Caco-2 (cell line): Measurements from ENCODE around the gene KRT86. TPM values are rescaled to one million over a fixed set of nuclear protein-coding genes. Genes with fewer than 3 reads are reported as not detected.
A peak's percentile ranks its signal among the peaks of the same experiment; 100 is the strongest.
"Not testable (repeated sequence)": the region's sequence is repeated elsewhere in the genome, so short reads cannot be mapped to it uniquely, and the experiment has no call there.

Experiments used
- BruUV-seq: library from RNA; stranded (reverse); fragments of 400-500 nt; replicated peaks from 2 replicates; lab custom pipeline; 2021; lab: Mats Ljungman, UMichigan
- CTCF ChIA-PET: fragments of 300-600 bp; sonication (Branson Sonifier 250); formaldehyde crosslinking; loops from one replicate; lab custom pipeline; 2022; ENCODE audit warnings: antibody characterized with exemption; lab: Charles Lee
- POLR2A ChIA-PET: fragments of 300-600 bp; sonication (Branson Sonifier 250); formaldehyde crosslinking; loops from one replicate; lab custom pipeline; 2022; ENCODE audit warnings: antibody characterized with exemption; lab: Charles Lee
- DNase-seq, 2 experiments: peaks; one replicate each; pipeline versions ENCODE4 v3.0.0 to v3.0.0-alpha.2; 2020 to 2022
- H3K27me3 ChIP-seq: replicated peaks from 2 replicates; pipeline ENCODE4 v1.6.0; 2011; ENCODE audit warnings: low read length; ENCODE audit not compliant: control insufficient read depth, insufficient read depth
- H3K36me3 ChIP-seq: 2 replicates; pipeline ENCODE4 v1.5.1; 2011; ENCODE audit warnings: low read length; ENCODE audit not compliant: control insufficient read depth, insufficient read depth
- H3K4me1 ChIP-seq: fragments of 250-450 bp; sonication (Bioruptor Pico); 2 replicates; pipeline ENCODE4 v1.5.1; 2020; ENCODE audit warnings: mild to moderate bottlenecking
- H3K4me3 ChIP-seq: 2 replicates; pipeline ENCODE4 v1.5.1; 2011; ENCODE audit warnings: low read depth, mild to moderate bottlenecking, control low read depth, low read length
- H3K9me3 ChIP-seq: fragments of 250-450 bp; sonication (Bioruptor Pico); 2 replicates; pipeline ENCODE4 v1.5.1; 2020; ENCODE audit warnings: mild to moderate bottlenecking, moderate library complexity
- H3K27ac Mint-ChIP-seq: one replicate; pipeline ENCODE4 v1.8.0; 2022; ENCODE audit warnings: mixed read lengths; ENCODE audit not compliant: unreplicated experiment
- H3K27me3 Mint-ChIP-seq: one replicate; pipeline ENCODE4 v1.8.0; 2022; ENCODE audit warnings: mixed read lengths; ENCODE audit not compliant: insufficient read depth, unreplicated experiment
- H3K36me3 Mint-ChIP-seq: one replicate; pipeline ENCODE4 v1.8.0; 2022; ENCODE audit warnings: mild to moderate bottlenecking, mixed read lengths; ENCODE audit not compliant: insufficient read depth, unreplicated experiment
- H3K4me1 Mint-ChIP-seq: one replicate; pipeline ENCODE4 v1.8.0; 2022; ENCODE audit warnings: low read depth, mixed read lengths; ENCODE audit not compliant: unreplicated experiment
- H3K4me3 Mint-ChIP-seq: one replicate; pipeline ENCODE4 v1.8.0; 2022; ENCODE audit warnings: mild to moderate bottlenecking, moderate library complexity, mixed read lengths; ENCODE audit not compliant: unreplicated experiment
- H3K9me3 Mint-ChIP-seq: one replicate; pipeline ENCODE4 v1.8.0; 2022; ENCODE audit warnings: mixed read lengths; ENCODE audit not compliant: unreplicated experiment
- intact Hi-C: fragments of 100-400 bp; cut with micrococcal nuclease; formaldehyde crosslinking; loops from one replicate; pipeline ENCODE4 v1.10.0; 2022; ENCODE audit not compliant: unreplicated experiment
- total RNA-seq: library from RNA; stranded (reverse); gene quantifications from 2 replicates; pipeline ENCODE4 v1.2.3, GENCODE V29; 2022
- TF ChIP-seq, protein P1 (sequence below), 2 experiments: fragments of 200-600 bp in 1 of 2; IDR thresholded peaks; 1 replicate in 1 of 2; 2 replicates in 1 of 2; pipeline versions ENCODE4 v1.5.1 to v1.8.0; 2011 to 2022; ENCODE audit warnings: antibody characterized with exemption in 1 of 2, control low read depth in 1 of 2, inconsistent platforms in 1 of 2, low read depth in 1 of 2, low read length in 1 of 2, mild to moderate bottlenecking in 1 of 2, moderate library complexity in 1 of 2; ENCODE audit not compliant: insufficient read depth in 1 of 2, severe bottlenecking in 1 of 2, unreplicated experiment in 1 of 2

The KRT86 gene
- total RNA-seq, 1 experiment from 2014 or later: not detected

DNA sequence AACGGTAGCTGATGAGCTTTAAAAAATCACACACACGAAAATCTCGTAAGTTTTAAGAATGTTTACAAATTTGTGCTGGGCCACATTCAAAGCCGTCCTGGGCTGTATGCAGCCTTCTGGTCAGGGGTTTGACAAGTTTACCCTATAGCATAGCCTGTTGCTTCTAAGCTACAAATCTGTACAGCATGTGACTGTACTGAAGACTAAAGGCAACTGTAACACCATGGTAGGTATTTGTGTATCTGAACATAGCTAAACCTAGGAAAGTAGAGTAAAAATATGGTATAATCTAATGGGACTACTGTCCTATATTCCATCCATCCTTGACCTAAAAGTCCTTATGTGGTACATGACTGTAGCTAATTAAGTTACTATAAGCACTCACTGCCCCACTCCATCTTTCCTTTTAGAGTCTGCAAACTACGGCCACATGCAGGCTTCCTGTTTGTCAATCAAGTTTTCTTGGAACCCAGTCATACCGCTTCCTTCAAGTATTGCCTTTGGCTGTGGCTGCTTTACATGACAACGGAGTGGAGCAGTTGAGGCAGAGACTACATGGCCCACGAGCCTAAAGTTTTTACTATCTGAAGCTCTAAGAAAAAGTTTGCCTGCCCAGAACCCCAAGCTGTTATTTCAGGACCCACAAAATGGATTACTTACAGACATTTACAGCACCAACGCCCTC is 22.9 kb upstream of the KRT86 start:
- Mint-ChIP-seq H3K4me1 (peaks cover 14% of the 10 kb centered on the region), H3K9me3 (no peaks in the 10 kb centered on the region), H3K27me3 (peaks cover 2% of the 10 kb centered on the region), H3K27ac (peak overlapping the region; percentile 72), H3K4me3 (no peak overlapping the region), H3K36me3 (peaks cover under 1% of the 10 kb centered on the region)
- TF ChIP-seq, protein P1, sequence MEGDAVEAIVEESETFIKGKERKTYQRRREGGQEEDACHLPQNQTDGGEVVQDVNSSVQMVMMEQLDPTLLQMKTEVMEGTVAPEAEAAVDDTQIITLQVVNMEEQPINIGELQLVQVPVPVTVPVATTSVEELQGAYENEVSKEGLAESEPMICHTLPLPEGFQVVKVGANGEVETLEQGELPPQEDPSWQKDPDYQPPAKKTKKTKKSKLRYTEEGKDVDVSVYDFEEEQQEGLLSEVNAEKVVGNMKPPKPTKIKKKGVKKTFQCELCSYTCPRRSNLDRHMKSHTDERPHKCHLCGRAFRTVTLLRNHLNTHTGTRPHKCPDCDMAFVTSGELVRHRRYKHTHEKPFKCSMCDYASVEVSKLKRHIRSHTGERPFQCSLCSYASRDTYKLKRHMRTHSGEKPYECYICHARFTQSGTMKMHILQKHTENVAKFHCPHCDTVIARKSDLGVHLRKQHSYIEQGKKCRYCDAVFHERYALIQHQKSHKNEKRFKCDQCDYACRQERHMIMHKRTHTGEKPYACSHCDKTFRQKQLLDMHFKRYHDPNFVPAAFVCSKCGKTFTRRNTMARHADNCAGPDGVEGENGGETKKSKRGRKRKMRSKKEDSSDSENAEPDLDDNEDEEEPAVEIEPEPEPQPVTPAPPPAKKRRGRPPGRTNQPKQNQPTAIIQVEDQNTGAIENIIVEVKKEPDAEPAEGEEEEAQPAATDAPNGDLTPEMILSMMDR (IDR thresholded peaks at IDR 0.05; ENCODE audit: insufficient read depth in 1 of 2, low read depth in 1 of 2, low read length in 1 of 2, severe bottlenecking in 1 of 2, unreplicated experiment in 1 of 2): no peak
- Histone ChIP-seq H3K36me3 (no peaks in the 10 kb centered on the region), H3K9me3 (no peaks in the 10 kb centered on the region), H3K4me3 (no peak overlapping the region), H3K4me1 (peaks cover 12% of the 10 kb centered on the region), H3K27me3 (no peaks in the 10 kb centered on the region)
- POLR2A ChIA-PET: no interaction called here
- no peak for DNase-seq
- CTCF ChIA-PET: interaction anchor here (1.3 kb wide), 1 partner anchor 95 kb away, joined by 3 read pairs; no protein-coding TSS in a partner anchor
- intact Hi-C loops: no loop called here
- BruUV-seq: no TSS peak

DNA sequence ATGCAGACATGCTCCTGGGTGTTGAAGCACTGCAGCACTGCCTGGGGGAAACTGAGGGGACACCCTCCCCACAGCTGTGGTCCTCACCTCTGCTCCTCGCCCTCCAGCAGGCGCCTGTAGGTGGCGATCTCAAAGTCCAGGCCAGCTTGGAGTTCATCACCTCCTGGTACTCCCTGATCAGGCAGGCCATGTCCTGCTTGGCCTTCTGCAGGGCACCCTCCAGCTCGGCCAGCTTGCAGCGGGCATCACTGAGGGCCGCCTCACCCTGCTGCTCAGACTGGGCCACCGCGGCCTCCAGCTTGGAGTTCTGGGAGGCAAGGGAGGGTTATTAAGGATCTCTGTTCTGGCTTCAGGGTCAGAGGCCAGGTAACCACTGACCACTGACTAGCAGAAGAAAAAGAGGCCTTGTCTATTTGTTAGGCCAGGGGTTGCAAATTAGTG is 22.2 kb upstream of the KRT86 start:
- TF ChIP-seq, protein P1 (IDR thresholded peaks at IDR 0.05; ENCODE audit: insufficient read depth in 1 of 2, low read depth in 1 of 2, low read length in 1 of 2, severe bottlenecking in 1 of 2, unreplicated experiment in 1 of 2): peak; percentile 23 to 30
- H3K36me3 ChIP-seq, BruUV-seq, H3K27me3 ChIP-seq, intact Hi-C loops, H3K27me3 Mint-ChIP-seq, H3K4me1 ChIP-seq, H3K4me3 Mint-ChIP-seq, H3K36me3 Mint-ChIP-seq, POLR2A ChIA-PET, H3K9me3 Mint-ChIP-seq, H3K9me3 ChIP-seq, H3K4me3 ChIP-seq, H3K4me1 Mint-ChIP-seq: not testable (repeated sequence)
- CTCF ChIA-PET: interaction anchor here (1.3 kb wide), 1 partner anchor 95 kb away, joined by 3 read pairs; no protein-coding TSS in a partner anchor
- peak in 1 of 2 experiments; percentile 45 for DNase-seq
- H3K27ac Mint-ChIP-seq: peak overlapping the region; percentile 72

DNA sequence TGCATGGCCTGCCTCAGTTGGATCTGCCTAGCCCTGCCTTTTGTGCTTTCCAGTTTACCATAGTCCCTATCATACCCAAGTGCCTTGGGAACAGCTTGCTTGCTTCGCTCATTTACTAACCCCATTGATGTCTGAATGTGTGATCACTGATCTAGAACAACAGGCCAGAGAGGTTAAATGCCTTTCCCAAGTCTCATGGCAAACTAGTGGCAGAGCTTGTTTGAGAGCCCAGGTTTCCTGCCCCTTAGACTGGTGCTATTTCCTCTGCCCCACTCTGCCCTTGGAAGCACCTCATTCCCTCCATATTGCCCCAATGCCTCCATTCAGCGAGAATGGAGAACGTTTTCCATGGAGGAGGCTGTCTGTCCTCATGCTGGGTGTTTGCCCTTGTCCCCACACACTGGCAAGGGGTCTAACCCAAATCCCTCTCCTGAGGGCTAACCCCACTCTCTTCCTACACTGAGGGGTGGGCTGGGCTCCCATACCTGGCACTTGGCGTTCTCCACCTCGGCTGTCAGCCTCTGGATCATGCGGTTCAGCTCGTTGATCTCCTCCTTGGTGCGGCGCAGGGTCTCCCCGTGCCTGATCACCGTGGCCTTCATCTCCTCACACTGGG is 21.6 kb upstream of the KRT86 start:
- Mint-ChIP-seq H3K36me3 (no peaks in the 10 kb centered on the region), H3K4me3 (no peak overlapping the region), H3K9me3 (no peaks in the 10 kb centered on the region), H3K4me1 (peaks cover 3% of the 10 kb centered on the region), H3K27me3 (peaks cover 2% of the 10 kb centered on the region), H3K27ac (no peak overlapping the region)
- H3K27me3 ChIP-seq: no peaks in the 10 kb centered on the region
- BruUV-seq: no TSS peak
- ChIA-PET CTCF (no interaction called here), POLR2A (no interaction called here)
- no peak for DNase-seq
- H3K4me3 ChIP-seq: no peak overlapping the region
- no peaks in the 10 kb centered on the region for H3K36me3 ChIP-seq
- H3K4me1 ChIP-seq: no peaks in the 10 kb centered on the region; the same call in 1 of the 2 replicates
- intact Hi-C loops: no loop called here
- TF ChIP-seq, protein P1 (IDR thresholded peaks at IDR 0.05; ENCODE audit: insufficient read depth in 1 of 2, low read depth in 1 of 2, low read length in 1 of 2, severe bottlenecking in 1 of 2, unreplicated experiment in 1 of 2): no peak
- H3K9me3 ChIP-seq: no peaks in the 10 kb centered on the region
